GM19351 (cell line): Measurements from ENCODE around the gene HOXB2.

Source experiments
- ATAC-seq: cut with Tn5 transposase; IDR thresholded peaks from one replicate; pipeline ENCODE4 v1.9.1; 2021; ENCODE audit warnings: mild to moderate bottlenecking, moderate library complexity; ENCODE audit not compliant: unreplicated experiment

The HOXB2 gene

GRCh38 chr17:48494335-48494734 lies 50.6 kb downstream of the HOXB2 start:
- ATAC-seq, result no peak
